ENCODE data around the gene WWC2.

The WWC2 gene

DNA sequence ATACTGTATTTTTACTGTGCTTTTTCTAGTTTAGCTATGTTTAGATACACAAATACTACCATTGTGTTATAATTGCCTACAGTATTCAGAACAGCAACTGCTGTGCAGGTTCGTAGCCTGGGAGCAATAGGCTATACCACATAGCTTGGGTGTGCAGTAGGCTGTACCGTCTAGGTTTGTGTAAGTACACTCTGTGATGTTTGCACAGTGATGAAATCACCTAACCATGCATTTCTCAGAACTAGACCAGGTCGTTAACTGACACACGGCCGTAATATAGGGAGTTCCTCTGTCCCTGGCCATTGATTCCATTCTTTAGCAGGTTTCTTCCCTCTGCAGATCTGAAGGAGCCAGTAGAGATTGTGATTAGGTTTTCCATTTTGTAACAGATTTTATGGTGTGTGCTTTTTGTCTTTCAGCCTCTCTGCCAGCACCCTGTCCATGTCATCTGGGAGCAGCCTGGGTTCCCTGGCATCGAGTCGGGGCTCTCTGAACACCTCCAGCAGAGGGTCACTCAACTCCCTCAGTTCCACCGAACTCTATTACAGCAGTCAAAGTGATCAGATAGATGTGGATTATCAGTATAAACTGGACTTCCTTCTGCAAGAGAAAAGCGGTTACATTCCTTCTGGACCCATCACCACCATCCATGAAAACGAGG lies 161.6 kb downstream of the WWC2 start:
- no peak for DNase-seq

DNA sequence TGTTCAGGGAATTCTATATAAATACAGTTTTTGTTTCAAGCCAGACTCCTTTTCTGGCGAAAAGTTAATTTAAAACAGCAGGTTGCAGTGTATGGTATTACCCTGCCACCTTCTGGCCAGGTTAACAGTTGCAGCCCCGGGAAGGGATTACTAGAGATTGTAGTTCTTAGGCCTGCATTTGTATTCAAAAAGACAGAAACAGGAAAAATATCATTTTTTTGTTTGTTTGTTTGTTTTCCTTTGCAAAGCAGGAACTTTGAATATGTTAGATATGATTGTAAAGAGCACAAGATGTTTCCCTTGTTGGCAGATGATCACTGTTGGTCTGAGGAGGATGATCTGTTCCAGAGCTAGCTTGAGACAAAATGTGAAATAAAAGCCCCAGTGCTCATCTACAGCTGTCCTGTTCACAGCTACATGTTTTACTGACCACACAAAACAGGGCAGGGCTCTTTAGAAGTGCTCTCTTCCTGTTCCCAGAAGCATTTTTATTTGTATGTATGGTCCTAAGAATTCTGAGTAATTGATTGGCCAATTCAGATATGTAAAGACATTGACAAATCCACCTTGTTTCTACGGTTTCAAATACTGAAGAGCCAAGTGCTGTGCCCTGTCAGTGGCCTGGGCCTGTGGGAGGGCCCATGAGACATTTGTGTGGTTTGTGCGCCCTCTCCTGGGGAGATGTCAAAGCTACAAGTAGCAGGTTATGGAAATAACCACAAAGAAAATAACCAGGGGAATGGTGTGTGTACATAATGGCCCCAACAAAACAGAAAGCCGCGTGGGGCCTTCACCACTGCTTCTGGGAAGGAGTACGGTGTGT lies 163.1 kb downstream of the WWC2 start:
- DNase-seq = peak; percentile 79

DNA sequence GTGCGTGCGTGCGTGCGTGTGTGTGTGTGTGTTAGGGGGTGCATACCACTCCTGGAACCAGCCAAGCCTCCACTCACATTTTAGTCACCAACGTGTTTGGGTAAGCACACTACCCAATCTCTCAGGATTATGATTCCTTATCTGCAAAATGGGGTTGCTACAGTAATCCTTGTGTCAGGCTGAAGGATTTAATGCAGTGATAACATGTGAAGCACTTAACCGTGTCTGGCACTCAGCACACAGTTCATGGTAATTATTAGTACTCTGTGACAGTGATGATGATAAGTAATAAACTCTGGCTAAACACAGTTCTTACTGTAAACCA lies 163.7 kb downstream of the WWC2 start:
- no peak for DNase-seq

DNA sequence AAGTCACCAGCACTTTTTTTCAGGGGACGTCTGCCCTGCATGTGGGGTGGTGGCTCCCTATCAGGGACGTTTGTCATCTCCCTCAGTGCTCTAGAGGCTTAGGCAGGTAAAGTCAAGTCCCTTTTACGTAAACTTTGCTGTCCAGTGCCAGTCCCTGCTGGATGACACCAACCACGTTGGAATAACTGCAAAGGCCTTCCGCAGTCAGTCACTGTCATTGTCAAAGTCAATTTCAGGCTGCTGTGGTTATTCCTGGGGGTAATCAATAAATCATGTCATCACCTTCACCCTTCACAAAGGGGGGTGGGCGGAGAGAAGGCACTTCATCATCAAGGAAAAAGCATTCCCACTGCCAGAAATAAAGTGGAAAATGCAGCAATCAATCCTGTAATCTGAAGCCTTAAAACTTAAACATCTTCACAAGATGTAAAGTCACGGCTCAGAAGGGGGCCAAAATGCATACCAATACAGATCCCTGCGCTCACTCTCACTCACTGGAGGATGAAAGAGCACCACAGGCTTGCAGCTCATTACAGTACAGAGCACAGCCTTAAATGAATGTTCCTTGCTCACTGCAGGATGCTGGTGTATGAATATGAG lies 164.8 kb downstream of the WWC2 start:
- DNase-seq = no peak

DNA sequence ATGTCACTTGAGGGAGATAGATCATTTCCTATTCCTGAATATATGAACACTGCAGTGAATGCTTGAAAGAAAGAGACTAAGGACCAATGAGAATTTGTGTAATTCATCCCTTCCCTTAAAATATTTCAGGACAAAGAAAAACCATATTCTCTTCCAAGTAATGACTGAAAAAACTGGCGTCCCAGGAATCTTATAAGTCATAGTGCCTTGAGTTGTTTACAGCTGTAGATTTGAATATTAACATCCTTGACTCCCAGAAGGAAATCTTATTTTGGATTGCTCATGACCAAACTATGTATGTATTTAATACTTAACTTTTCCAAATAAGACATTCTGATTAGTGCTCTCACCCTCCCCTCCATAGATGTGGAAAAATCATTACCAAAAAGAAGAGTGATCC lies 165.6 kb downstream of the WWC2 start:
- no peak for DNase-seq

DNA sequence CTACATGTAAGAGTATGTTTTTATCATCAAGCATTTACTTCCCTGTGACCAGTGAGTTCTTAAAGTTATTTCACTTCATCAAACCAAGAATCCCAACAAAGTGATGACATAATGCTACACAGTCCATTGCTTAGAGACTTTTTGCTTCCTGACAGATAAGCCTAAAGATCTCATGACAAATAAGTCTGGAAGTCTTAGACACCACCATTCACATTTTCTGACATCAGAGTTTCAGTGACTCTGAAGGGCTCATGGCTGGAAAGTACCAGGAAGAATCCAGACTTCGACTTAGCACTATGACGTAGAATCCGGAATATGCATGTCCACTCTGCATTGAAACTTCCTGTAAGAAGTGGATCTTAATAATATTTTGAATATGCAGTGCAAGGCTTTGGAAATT lies 167.3 kb downstream of the WWC2 start:
- no peak for DNase-seq

DNA sequence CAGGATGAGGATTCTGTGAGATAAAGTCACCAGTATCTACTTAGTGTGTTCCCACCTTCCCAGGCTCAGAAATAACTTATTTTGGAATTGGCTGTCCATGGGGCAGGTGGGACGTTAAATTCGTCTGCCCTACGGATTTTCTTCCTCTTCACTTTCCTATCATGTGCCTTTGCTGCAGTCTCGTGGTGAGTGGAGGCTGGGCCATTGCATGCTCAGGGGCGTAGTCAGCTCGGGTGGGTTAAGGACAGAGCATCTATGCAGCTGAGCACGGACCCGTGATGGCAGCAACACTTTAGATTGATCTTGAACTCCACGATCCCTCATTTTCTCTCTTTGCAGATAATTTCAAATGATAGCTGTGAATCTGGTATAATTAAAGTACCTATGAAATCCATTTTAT lies 169.5 kb downstream of the WWC2 start:
- DNase-seq = no peak

DNA sequence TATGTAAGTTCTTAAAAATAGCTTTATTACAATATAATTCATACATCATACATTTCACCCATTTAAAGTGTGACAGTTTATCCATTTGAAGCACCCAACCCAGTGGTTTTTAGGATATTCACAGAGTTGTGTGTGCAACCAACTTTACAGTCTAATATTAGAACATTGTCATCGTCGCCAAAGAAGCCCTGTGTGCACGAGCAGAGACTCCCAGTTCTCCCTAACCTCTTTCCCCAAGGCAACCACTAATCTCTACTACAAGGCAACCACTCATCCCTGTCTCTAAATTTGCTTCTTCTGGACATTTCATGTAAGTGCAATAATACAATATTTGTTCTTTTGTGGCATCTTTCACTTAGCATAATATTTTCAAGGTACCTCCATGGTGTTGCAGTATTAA lies 173.3 kb downstream of the WWC2 start:
- no peak for DNase-seq

DNA sequence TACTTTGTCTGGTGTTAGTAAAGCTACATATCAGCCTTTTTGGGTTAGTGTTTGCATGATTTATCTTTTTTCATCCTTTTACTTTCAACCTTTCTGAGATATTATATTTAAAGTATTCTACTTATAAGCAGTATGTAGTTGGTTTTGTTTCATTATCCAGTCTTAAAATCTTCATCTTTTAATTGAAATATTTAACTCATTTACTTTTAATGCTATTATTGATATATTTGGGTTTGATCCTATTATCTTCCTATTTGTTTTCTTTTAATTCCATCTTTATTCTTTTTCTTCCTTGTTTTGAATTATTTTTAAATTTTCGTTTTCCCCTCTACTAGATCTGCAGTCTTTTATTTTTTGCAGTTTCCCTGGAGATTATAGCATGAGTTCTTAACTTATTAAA lies 177.0 kb downstream of the WWC2 start:
- no peak for DNase-seq

DNA sequence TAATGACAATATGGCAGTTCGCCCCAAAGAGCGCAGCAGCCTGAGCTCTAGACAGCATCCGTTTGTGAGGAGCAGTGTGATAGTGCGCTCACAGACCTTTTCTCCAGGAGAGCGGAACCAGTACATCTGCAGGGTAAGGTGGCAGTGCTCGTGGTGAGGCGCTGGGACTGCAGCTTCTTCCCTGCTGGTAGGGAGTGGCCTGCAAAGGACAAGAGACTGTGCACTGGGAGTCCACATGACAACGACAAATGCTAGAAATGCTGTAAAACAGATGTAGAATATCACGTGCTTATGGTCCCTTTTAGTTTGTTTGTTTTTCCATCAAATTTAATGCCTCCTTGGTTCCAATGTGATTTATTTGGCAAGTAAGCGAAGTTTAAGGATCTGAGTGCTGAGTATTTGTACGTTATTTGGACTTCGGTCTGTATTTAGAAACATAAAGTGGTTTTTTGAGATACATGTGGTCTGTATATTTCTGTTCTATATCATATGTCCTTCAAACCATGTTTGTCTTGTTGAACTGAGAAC lies 185.3 kb downstream of the WWC2 start:
- no peak for DNase-seq

DNA sequence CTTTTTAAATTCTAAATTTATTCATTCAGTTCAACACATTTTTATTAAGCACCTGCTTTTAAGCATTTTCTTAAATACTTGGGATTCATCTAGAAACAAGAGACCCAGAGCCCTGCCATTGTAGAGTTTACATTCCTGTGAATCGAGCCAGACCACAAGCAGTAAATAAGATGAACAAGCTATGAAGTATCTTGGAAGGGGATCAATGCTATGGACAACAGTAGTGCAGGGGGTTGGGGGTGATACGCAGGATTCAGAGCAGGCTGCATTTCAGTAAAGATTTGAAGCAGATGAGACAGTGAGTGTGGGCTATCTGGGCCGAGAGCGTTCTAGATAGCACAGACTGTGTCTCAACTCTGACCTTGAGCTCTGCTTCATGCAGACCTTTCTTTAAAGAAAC lies 185.9 kb downstream of the WWC2 start:
- DNase-seq = no peak

DNA sequence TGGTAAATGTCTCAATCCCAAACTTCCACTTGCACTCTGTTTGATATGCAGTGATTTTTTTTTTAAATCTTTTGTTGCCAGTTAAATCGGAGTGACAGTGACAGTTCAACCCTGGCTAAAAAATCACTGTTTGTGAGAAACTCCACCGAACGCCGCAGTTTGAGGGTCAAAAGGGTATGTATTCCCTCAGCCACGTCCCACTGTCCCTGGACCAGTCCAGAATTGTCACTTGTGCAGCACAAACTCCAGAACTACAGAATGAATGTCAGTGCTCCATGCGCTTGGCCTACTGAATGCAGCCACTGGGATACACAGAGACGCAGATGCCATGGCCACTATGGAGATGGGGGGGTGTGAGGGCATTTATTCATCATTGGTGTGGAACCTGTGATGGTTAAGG lies 186.8 kb downstream of the WWC2 start:
- DNase-seq = no peak

DNA sequence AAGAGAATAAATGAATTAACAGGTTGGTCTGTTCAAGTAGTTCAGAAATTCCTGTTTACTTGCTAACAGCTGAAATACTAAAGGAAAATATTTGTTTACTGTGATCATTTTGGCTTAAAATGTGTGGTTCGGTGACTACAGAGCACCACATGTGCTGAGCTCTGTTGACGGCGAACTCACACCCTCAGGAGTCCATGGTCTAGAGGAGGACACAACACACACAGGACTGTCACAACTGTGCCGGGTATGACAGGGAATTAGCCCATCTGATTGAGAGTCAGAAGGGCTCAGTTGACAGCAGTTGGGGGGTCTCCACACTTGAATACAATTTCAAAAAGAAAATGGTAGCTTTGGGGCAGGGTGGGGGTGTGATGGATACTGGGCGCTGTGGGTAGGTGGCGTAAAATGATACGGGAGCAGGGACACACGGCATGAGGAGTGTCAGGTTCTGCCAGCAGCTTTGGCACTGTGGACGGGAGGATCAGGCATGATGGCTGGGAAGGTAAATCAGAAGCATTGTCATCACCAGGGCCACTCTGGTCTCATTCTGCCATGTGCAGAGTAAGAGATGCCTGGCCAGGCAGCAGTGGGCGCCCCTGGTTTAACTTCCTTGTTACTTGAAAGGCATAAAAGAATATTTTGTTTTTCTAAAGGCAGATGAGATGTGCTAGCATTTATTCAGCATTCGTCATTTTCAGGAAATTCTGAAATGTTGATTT lies 187.7 kb downstream of the WWC2 start:
- no peak for DNase-seq

DNA sequence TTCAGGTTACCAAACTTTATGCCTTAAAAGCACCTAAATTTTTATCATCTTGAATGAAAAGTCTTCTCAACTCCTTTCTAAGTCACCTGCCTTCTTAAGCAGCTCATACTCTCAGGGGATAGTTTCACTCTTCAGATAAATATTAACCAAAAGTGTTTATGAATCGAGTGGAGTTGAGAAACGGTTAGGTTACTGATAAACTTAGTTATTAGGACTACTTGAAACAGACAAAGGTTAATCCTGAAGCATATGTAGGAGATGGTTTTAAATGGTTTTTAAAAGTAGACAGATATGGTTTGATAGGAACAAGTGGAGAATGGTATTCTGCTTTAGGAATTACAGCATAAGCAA lies 188.2 kb downstream of the WWC2 start:
- DNase-seq = no peak

DNA sequence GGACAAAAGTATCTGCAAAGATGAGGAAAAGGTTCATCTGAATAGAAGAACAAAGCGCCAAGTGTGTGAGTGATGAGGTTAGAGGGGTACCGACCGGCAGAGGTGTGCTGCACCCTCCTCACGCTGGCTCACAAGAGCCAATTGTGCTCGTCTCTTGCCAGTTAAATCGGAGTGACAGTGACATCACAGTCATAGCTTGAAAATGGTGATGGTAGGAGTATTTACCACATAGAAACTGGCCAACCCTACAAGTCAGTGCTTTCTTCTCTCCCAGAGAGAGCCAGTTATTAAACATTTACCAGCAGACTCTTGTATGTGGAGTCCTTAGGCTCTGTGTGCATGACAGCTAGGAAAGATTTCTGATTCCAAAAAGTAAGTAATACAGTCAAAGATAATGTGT lies 188.6 kb downstream of the WWC2 start:
- no peak for DNase-seq

DNA sequence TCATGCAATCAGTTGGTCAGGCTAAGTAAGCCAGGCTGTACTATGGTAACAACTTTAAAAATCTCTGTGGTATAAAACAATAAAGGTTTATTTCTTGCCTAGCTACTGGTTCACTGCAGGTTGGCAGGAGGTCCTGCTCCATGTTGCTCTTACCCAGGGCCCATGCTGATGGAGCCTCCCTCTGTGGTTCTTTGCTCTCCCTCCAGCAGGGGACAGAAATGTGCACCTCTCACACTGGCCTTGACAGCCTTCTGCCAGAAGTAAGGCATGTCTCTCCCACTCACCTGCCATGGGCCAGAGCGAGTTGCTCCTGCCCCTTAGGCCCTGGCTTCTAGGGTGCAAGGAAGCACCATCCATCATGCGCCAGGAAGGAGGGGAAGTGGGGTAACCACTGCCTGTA lies 189.9 kb downstream of the WWC2 start:
- DNase-seq = no peak

DNA sequence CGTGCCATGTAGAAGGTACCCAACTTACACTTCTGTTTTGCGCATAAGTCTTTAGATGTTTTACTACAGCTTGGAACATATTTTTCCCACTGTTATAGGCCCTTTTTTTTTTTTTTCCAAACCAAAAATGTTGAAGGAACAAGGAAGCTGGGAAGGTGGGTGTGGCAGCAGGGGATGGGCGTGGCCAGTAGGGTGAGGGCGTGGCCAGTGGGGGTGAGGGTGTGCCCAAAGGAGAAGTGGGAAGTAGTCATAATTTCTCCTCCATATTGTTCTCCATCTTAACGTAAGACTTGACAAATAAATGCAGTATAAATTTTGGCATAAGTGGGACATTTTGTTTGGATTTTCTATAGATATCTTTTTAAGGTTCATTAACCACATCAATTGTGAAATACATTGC lies 190.6 kb downstream of the WWC2 start:
- DNase-seq = no peak

DNA sequence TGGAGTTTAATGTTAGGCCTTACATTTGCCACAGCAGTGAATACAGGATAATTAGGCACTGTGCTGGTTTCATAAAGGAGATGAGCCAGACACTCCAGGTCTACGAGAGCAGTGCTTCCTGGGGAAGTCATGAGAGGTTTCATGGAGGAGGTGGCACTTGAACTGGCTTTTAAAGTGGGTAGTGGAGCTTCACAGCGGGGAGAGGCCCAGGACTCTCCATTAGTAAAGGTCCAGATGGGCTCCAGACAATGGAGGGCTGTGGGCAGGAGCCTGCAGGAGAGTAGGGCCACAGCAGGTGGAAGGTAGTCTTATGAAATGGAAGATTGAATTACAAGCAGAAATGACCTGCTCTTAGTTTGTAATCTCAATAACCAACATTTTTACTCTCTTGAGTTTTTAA lies 192.0 kb downstream of the WWC2 start:
- DNase-seq = no peak

DNA sequence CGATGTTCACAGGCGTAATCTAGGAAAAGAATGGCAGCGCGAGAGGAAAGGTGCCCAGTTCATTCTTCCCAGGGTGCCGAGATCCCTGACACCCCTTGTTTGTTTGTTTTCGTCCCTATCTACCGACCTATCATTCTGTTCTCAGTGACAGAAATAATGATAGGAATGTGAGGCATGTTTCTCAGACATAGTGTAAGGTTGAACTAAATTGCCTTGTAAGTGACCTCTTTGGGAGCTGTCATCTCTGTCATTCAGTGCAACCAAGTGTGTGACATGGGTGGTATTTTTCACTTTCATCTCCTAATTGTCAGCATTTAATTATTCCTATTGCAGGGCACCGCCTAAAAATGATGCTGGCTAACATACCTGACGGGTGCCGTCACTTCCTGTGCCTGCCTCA lies 196.7 kb downstream of the WWC2 start:
- no peak for DNase-seq

DNA sequence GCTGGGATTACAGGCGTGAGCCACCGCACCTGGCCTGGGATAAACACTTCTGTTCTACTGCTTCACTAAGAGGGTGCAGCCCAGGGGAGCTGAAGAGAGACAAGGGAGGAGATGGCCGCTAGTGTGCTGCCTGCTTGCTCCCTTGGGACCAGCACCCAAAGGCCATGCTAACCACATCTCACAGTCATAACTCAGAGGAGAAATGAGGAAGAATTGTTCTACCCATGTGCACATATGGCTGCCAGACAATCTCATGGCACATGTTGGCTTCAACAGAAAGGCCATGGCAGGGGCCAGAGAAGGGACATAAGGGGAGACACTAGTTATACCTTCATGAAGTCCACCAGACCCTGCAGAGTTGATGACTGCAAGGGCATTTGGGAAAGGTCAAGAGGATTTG lies 198.6 kb downstream of the WWC2 start:
- DNase-seq = no peak

DNA sequence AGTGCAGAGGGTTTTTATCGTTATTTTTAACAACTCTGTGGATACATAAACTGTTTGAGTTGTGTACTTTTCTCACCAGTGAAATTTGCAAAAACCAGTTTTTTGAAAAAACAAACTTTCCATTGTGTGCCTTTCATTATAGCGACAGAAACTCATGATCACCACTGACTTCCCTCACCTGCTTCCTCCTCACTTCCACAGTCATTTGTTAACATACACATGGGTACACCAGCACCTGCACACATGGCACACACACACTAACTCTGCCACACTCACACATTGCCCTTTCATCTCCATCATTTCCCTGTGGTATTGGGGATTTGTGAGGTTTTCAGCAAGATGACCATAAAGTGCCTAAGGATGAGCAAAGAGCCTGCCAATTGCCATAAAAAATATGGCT lies 200.4 kb downstream of the WWC2 start:
- no peak for DNase-seq

DNA sequence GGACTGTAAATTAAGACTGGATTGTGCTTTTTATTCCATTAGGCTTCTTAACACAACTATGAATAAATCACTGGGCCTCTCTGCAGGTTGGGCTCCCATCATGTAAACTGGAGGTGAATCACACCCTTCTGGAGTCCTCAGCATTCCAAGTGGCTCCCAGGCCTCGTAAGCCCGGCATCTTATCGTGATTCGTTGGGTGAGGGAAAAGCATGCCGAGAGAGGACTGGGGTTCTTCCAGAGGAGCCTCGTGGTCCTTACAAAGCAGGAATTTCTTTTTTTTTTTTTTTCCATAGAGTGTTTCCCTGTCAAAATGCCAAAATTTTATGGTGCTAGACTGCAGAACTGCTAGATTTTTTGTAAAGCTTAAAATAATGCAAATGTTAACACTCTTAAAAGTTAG lies 201.0 kb downstream of the WWC2 start:
- no peak for DNase-seq

DNA sequence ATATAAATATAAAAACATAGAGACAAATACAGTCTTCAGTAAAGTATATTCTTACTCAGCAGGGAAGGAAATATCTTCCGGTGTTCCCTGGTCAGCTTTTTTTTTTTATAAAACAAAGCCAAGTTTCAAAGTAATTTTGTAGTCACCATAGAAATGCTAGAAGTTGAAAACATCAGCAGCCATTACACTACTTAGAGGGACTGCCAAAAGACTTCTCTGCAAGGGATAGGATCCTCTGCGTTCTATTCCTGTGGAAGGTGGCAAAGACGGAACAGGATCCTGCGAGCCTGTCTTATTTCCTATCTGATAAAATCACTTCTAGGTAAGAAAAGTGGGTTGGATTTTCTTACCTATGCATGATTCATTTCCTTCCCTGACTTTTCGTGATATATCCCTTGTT lies 201.6 kb downstream of the WWC2 start:
- no peak for DNase-seq

DNA sequence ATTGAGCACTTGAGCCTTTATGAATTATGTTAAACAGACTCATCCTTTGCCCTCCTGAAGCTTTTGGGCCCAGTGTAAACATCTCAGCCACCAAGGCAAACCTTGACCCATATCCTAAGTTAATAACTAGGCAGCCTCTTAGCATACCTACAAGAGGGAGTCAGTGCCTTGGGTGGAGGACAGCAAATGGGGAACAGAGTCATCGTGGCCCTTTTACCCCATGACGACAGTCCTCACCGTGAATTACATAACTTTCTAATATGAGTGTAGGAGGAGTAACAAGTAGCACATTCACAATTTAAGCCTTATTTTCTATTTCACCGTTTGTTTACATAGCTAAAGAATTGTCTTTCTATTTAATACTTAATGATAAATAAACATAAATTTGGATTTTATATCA lies 204.2 kb downstream of the WWC2 start:
- peak; percentile 63 for DNase-seq

All from inflammatory macrophage treated with lipopolysaccharide for 4 hours (primary cell).